ENCODE data around the gene KRT32. TPM values are rescaled to one million over a fixed set of nuclear protein-coding genes. Genes with fewer than 3 reads are reported as not detected.

KRT32 gene
- total RNA-seq, 2 experiments from 2014 or later: not detected

GRCh38 chr17:41484920-41485904, 18.0 kb upstream of the KRT32 start:
- no peaks in the 10 kb centered on the region for H3K36me3 ChIP-seq (ENCODE audit: insufficient read depth, low read length)

GRCh38 chr17:41483991-41484826, 17.0 kb upstream of the KRT32 start:
- H3K79me2 ChIP-seq (ENCODE audit: insufficient read depth, low read depth, low read length): no peaks in the 10 kb centered on the region
- intact Hi-C loops (cut with micrococcal nuclease; ENCODE audit: unreplicated experiment): no loop called here
- H3K9me2 ChIP-seq (ENCODE audit: insufficient read depth, low read length): no peaks in the 10 kb centered on the region
- ChIA-PET CTCF (ENCODE audit: unreplicated experiment) (no interaction called here), POLR2A (no interaction called here)
- TF ChIP-seq CTCF (conservative IDR thresholded peaks at IDR 0.05; ENCODE audit: low read length) (no peak), EZH2phosphoT487 (IDR thresholded peaks at IDR 0.05; ENCODE audit: borderline replicate concordance, low read depth, low read length) (no peak)
- no peaks in the 10 kb centered on the region for H3K9me3 ChIP-seq (ENCODE audit: low read length)
- no peaks in the 10 kb centered on the region for H4K20me1 ChIP-seq (ENCODE audit: insufficient read depth, low read length)
- BruUV-seq (replicated peaks): no TSS peak
- no peak for DNase-seq (ENCODE audit: low spot score)
- H2AFZ ChIP-seq (ENCODE audit: low read length): no peak overlapping the region
- no peaks in the 10 kb centered on the region for H3K36me3 ChIP-seq (ENCODE audit: insufficient read depth, low read length)
- no peaks in the 10 kb centered on the region for H3K4me1 ChIP-seq (ENCODE audit: insufficient read depth, low read length, poor library complexity, severe bottlenecking)
- no peak overlapping the region for H3K4me3 ChIP-seq (ENCODE audit: low read depth, low read length, poor library complexity, severe bottlenecking)
- H3K4me2 ChIP-seq (ENCODE audit: low read length): no peak overlapping the region
- H3K27ac ChIP-seq (ENCODE audit: low read depth, low read length, poor library complexity, severe bottlenecking): no peak overlapping the region

More at GRCh38 chr17:41484920-41485904, 18.0 kb upstream of the KRT32 start:
- BruUV-seq (replicated peaks): no TSS peak
- Histone ChIP-seq H2AFZ (ENCODE audit: low read length) (no peak overlapping the region), H4K20me1 (ENCODE audit: insufficient read depth, low read length) (no peaks in the 10 kb centered on the region), H3K9me3 (ENCODE audit: low read length) (no peaks in the 10 kb centered on the region), H3K4me3 (ENCODE audit: low read depth, low read length, poor library complexity, severe bottlenecking) (no peak overlapping the region), H3K27ac (ENCODE audit: low read depth, low read length, poor library complexity, severe bottlenecking) (no peak overlapping the region), H3K4me2 (ENCODE audit: low read length) (no peak overlapping the region), H3K4me1 (ENCODE audit: insufficient read depth, low read length, poor library complexity, severe bottlenecking) (no peaks in the 10 kb centered on the region), H3K9me2 (ENCODE audit: insufficient read depth, low read length) (no peaks in the 10 kb centered on the region), H3K79me2 (ENCODE audit: insufficient read depth, low read depth, low read length) (no peaks in the 10 kb centered on the region)
- CTCF ChIA-PET (ENCODE audit: unreplicated experiment): no interaction called here
- intact Hi-C loops (cut with micrococcal nuclease; ENCODE audit: unreplicated experiment): loop anchor here (5.0 kb wide), 1 partner anchor 177 kb away; no protein-coding TSS in a partner anchor
- POLR2A ChIA-PET: no interaction called here
- TF ChIP-seq CTCF (conservative IDR thresholded peaks at IDR 0.05; ENCODE audit: low read length) (no peak), EZH2phosphoT487 (IDR thresholded peaks at IDR 0.05; ENCODE audit: borderline replicate concordance, low read depth, low read length) (no peak)
- no peak for DNase-seq (ENCODE audit: low spot score)
